ENCODE data around the gene IGSF3. TPM values are rescaled to one million over a fixed set of nuclear protein-coding genes. Genes with fewer than 3 reads are reported as not detected.
A peak's percentile ranks its signal among the peaks of the same experiment; 100 is the strongest.
"Not testable (repeated sequence)": the region's sequence is repeated elsewhere in the genome, so short reads cannot be mapped to it uniquely, and the experiment has no call there.

The IGSF3 gene
- total and polyA plus RNA-seq, 2 donors from 2014 or later, result 12.0 to 38.8 TPM

DNA sequence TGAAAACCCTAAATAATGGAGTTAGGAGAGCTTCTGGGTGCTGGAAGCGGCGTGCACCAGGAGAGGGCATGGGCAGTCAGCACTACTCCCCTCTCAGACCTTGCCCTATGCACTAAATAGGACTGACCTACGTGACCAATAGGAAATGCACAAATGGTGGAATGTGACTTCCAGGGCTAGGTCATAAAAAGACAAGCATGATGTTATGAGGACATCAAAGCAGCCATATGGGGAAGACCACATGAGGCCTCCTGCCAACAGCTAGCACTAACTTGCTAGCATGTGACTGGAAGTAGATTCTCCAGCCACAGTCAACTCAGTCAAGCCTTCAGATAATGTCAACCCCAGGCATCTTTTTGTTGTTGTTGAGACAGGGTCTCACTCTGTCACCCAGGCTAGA is 47.1 kb downstream of the IGSF3 start:
- H3K9me3 ChIP-seq (ENCODE audit: control insufficient read depth in 2 of 3, insufficient read depth in 1 of 3, low read length in 3 of 3); H3K36me3 ChIP-seq (ENCODE audit: control insufficient read depth in 2 of 3, insufficient read depth in 3 of 3, low read length in 3 of 3); H3K4me3 ChIP-seq (ENCODE audit: low read length in 3 of 3); FAIRE-seq; H3K9ac ChIP-seq (ENCODE audit: low read length in 3 of 3); H3K27ac ChIP-seq (ENCODE audit: low read depth in 2 of 2, low read length in 2 of 2); DNase-seq; intact Hi-C loops (cut with DNase I); H3K27me3 ChIP-seq (ENCODE audit: control insufficient read depth, insufficient read depth, low read length); H3K4me1 ChIP-seq (ENCODE audit: control insufficient read depth in 2 of 3, insufficient read depth in 2 of 3, low read depth in 1 of 3, low read length in 3 of 3): not testable (repeated sequence)

DNA sequence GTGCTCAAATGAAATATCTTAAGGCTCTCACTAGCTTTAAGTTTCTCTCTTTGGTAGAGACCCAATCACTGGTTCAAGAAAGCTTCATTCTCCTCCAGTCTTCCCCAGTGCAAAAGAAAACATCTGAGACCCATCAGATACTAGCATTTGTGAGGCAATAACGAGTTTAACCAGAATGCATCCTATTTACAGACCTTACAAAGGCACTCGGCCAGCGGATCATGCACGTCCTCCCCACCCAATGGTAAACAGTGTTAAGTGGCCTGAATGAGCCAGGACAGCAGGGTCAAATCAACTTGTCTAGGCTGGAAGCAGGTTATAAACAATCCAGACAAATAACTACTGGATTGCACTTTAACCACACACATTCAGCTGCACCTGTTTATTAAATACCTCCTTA is 48.4 kb downstream of the IGSF3 start:
- peak in 1 of 5 donors; percentile 39 for DNase-seq
- H3K9ac ChIP-seq (ENCODE audit: low read length in 3 of 3), result not testable (repeated sequence)

DNA sequence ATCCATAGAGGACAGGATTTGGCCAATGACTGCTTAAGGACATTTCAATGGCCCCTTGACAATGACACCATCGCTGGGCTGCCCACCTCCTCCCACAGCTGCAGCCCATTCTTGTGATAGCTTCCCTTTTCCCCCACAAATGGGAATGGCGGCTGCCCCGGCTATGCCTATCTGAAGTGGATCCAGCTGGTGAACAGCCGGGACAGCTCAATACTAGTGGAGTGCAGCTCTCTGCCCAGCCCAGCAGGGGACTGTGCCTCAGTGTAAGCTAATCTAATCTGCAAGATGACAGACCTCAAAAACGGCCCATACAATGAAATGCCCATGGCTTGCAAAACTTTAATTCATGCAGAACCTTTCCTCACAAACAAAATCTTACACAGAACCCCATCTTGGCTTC is 49.7 kb downstream of the IGSF3 start:
- H3K36me3 ChIP-seq (ENCODE audit: control insufficient read depth in 2 of 3, insufficient read depth in 3 of 3, low read length in 3 of 3); H3K4me1 ChIP-seq (ENCODE audit: control insufficient read depth in 2 of 3, insufficient read depth in 2 of 3, low read depth in 1 of 3, low read length in 3 of 3); FAIRE-seq; DNase-seq; H3K27me3 ChIP-seq (ENCODE audit: control insufficient read depth, insufficient read depth, low read length); intact Hi-C loops (cut with DNase I); H3K4me3 ChIP-seq (ENCODE audit: low read length in 3 of 3); H3K9me3 ChIP-seq (ENCODE audit: control insufficient read depth in 2 of 3, insufficient read depth in 1 of 3, low read length in 3 of 3); H3K9ac ChIP-seq (ENCODE audit: low read length in 3 of 3); H3K27ac ChIP-seq (ENCODE audit: low read depth in 2 of 2, low read length in 2 of 2): not testable (repeated sequence)

More for the DNA sequence above, 48.4 kb downstream of the IGSF3 start:
- H3K9me3 ChIP-seq (ENCODE audit: control insufficient read depth in 2 of 3, insufficient read depth in 1 of 3, low read length in 3 of 3); H3K4me3 ChIP-seq (ENCODE audit: low read length in 3 of 3); H3K27me3 ChIP-seq (ENCODE audit: control insufficient read depth, insufficient read depth, low read length); H3K4me1 ChIP-seq (ENCODE audit: control insufficient read depth in 2 of 3, insufficient read depth in 2 of 3, low read depth in 1 of 3, low read length in 3 of 3); intact Hi-C loops (cut with DNase I); FAIRE-seq; H3K36me3 ChIP-seq (ENCODE audit: control insufficient read depth in 2 of 3, insufficient read depth in 3 of 3, low read length in 3 of 3): not testable (repeated sequence)
- H3K27ac ChIP-seq (ENCODE audit: low read depth in 2 of 2, low read length in 2 of 2), result peak overlapping the region in 1 of 2 donors; percentile 80

DNA sequence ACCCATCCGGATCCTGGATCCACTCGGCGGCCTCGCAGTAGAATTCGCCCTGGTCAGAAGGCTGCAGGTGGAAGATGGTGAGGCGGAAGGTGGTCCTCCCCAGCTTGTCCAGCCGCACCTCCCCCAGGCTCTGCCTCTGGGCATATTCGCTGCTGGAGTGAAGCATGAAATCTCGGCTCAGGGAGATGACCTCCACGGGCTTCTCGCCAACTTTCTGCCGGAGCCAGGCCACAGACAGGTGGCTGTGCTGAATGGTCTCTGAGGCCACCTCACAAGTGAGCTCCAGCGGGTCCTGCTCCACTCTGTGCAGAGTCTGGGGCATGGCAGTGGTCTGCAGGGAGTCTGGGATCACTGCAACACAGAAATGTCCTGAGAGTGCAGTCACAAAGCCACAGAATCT is 53.7 kb downstream of the IGSF3 start:
- H3K27ac ChIP-seq (ENCODE audit: low read depth in 2 of 2, low read length in 2 of 2); H3K4me1 ChIP-seq (ENCODE audit: control insufficient read depth in 2 of 3, insufficient read depth in 2 of 3, low read depth in 1 of 3, low read length in 3 of 3); H3K27me3 ChIP-seq (ENCODE audit: control insufficient read depth, insufficient read depth, low read length); FAIRE-seq; intact Hi-C loops (cut with DNase I); H3K4me3 ChIP-seq (ENCODE audit: low read length in 3 of 3); DNase-seq; H3K9ac ChIP-seq (ENCODE audit: low read length in 3 of 3); H3K9me3 ChIP-seq (ENCODE audit: control insufficient read depth in 2 of 3, insufficient read depth in 1 of 3, low read length in 3 of 3); H3K36me3 ChIP-seq (ENCODE audit: control insufficient read depth in 2 of 3, insufficient read depth in 3 of 3, low read length in 3 of 3): not testable (repeated sequence)

DNA sequence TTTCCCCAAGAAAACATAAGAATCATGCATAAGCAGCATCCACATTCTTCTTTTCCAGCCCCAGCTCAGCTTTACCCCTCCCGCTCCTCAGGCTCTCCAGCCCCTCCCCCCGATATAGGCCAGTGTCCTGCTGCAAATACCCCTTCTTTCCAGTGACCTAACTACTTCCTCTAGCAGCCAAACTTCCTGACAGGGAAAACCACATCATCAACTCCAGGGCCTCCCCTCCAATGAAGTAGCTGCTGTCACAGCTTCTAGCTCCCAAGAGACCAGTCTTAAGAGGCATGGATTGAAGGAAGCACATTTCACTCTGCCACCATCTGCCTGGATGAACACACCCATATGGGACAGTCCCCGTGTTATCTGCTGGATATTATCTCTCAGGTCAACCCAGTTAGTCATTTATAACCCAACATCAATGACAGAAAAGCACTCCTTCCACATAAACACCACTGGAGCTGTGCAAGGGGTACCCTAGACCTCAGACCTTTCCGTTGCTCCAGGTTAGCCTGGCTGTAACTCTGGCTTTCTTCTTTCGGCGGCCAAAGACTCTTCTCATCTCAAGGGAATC is 57.6 kb downstream of the IGSF3 start:
- H3K27me3 ChIP-seq (ENCODE audit: control insufficient read depth, insufficient read depth, low read length); H3K36me3 ChIP-seq (ENCODE audit: control insufficient read depth in 2 of 3, insufficient read depth in 3 of 3, low read length in 3 of 3); H3K9ac ChIP-seq (ENCODE audit: low read length in 3 of 3); FAIRE-seq; H3K4me3 ChIP-seq (ENCODE audit: low read length in 3 of 3); H3K4me1 ChIP-seq (ENCODE audit: control insufficient read depth in 2 of 3, insufficient read depth in 2 of 3, low read depth in 1 of 3, low read length in 3 of 3); intact Hi-C loops (cut with DNase I); DNase-seq; H3K9me3 ChIP-seq (ENCODE audit: control insufficient read depth in 2 of 3, insufficient read depth in 1 of 3, low read length in 3 of 3); H3K27ac ChIP-seq (ENCODE audit: low read depth in 2 of 2, low read length in 2 of 2): not testable (repeated sequence)

DNA sequence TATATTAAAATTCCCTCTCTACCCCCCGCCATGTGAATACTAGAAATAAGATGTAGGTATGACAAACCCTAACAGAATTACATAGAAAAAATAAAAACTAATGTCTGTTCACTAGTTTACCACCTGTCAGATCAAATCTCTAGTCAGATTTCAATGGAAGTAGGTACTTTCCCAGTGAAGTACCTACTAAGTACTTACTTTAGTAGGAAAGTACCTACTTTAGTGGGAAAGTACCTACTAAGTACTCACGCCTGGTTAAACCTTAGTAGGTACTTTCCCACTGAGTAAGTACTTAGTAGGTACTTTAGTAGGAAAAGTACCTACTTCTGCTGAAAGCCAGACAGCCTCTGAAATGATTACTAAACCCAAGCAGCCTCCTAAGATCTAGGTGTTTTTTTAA is 58.7 kb downstream of the IGSF3 start:
- intact Hi-C loops (cut with DNase I); H3K36me3 ChIP-seq (ENCODE audit: control insufficient read depth in 2 of 3, insufficient read depth in 3 of 3, low read length in 3 of 3); DNase-seq; H3K4me1 ChIP-seq (ENCODE audit: control insufficient read depth in 2 of 3, insufficient read depth in 2 of 3, low read depth in 1 of 3, low read length in 3 of 3); FAIRE-seq; H3K9me3 ChIP-seq (ENCODE audit: control insufficient read depth in 2 of 3, insufficient read depth in 1 of 3, low read length in 3 of 3); H3K27me3 ChIP-seq (ENCODE audit: control insufficient read depth, insufficient read depth, low read length); H3K4me3 ChIP-seq (ENCODE audit: low read length in 3 of 3); H3K27ac ChIP-seq (ENCODE audit: low read depth in 2 of 2, low read length in 2 of 2); H3K9ac ChIP-seq (ENCODE audit: low read length in 3 of 3): not testable (repeated sequence)

DNA sequence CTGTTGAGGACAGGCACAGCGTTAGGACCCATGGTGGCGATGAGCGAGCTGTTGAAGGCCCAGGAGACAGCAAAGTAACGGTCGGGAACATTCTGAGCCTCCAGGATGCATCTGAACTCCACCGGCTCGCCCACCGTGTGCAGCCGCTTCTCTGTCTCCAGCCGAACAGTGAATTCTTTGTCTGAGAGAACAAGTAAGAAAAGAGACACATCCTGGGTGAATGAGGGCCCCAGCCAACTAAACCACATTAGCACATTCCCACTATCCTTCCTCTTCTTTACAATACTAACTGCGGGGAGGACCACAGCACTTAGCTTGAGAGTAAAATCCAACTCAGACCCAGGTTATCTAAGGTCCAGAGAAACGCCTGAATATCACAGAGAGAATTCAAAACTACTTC is 59.4 kb downstream of the IGSF3 start:
- H3K9ac ChIP-seq (ENCODE audit: low read length in 3 of 3); H3K9me3 ChIP-seq (ENCODE audit: control insufficient read depth in 2 of 3, insufficient read depth in 1 of 3, low read length in 3 of 3); intact Hi-C loops (cut with DNase I); H3K27me3 ChIP-seq (ENCODE audit: control insufficient read depth, insufficient read depth, low read length); H3K4me1 ChIP-seq (ENCODE audit: control insufficient read depth in 2 of 3, insufficient read depth in 2 of 3, low read depth in 1 of 3, low read length in 3 of 3); H3K36me3 ChIP-seq (ENCODE audit: control insufficient read depth in 2 of 3, insufficient read depth in 3 of 3, low read length in 3 of 3); FAIRE-seq; H3K4me3 ChIP-seq (ENCODE audit: low read length in 3 of 3); H3K27ac ChIP-seq (ENCODE audit: low read depth in 2 of 2, low read length in 2 of 2); DNase-seq: not testable (repeated sequence)

DNA sequence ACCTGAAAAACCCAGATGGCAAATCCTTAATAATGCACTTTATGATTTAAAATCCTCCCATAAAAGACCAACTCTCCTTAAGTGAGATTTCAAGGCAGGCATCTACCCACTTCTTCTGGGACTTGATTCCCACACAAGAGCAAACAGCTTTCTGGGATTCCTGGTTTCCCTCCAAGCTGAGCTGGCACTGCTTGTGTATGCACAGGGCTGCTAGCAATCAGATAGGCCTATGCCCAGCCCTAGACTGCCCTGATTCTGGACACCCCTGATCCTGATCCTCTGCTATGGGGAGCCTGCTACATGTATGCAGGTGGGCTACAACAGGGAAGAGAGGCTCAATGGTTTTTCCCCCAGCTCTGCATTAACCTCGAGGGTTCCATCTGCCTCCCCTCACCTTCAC is 60.1 kb downstream of the IGSF3 start:
- H3K4me1 ChIP-seq (ENCODE audit: control insufficient read depth in 2 of 3, insufficient read depth in 2 of 3, low read depth in 1 of 3, low read length in 3 of 3); H3K27ac ChIP-seq (ENCODE audit: low read depth in 2 of 2, low read length in 2 of 2); H3K27me3 ChIP-seq (ENCODE audit: control insufficient read depth, insufficient read depth, low read length); FAIRE-seq; H3K4me3 ChIP-seq (ENCODE audit: low read length in 3 of 3); H3K9me3 ChIP-seq (ENCODE audit: control insufficient read depth in 2 of 3, insufficient read depth in 1 of 3, low read length in 3 of 3); DNase-seq; H3K9ac ChIP-seq (ENCODE audit: low read length in 3 of 3); H3K36me3 ChIP-seq (ENCODE audit: control insufficient read depth in 2 of 3, insufficient read depth in 3 of 3, low read length in 3 of 3); intact Hi-C loops (cut with DNase I): not testable (repeated sequence)

DNA sequence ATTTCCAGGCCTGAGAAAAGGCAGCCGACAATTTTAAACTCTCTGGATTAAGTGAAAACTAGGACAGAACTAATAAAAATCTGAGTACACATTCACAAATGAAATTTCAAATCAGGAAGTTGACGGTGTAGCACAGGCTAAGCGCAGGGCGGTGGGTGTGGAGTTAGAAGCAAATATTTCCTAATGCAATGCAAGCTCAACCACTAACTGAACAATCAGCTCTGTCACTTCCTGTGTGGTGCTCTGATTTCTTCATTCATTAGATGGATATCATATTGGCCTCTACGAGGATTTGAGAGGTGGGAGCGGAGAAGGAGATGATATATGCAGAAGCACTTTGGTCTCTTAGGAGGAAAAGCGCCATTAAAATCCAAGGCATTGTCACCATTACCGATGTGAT is 61.5 kb downstream of the IGSF3 start:
- H3K4me3 ChIP-seq (ENCODE audit: low read length in 3 of 3); H3K27me3 ChIP-seq (ENCODE audit: control insufficient read depth, insufficient read depth, low read length); H3K9me3 ChIP-seq (ENCODE audit: control insufficient read depth in 2 of 3, insufficient read depth in 1 of 3, low read length in 3 of 3); H3K4me1 ChIP-seq (ENCODE audit: control insufficient read depth in 2 of 3, insufficient read depth in 2 of 3, low read depth in 1 of 3, low read length in 3 of 3); H3K36me3 ChIP-seq (ENCODE audit: control insufficient read depth in 2 of 3, insufficient read depth in 3 of 3, low read length in 3 of 3); DNase-seq; intact Hi-C loops (cut with DNase I); FAIRE-seq; H3K9ac ChIP-seq (ENCODE audit: low read length in 3 of 3); H3K27ac ChIP-seq (ENCODE audit: low read depth in 2 of 2, low read length in 2 of 2): not testable (repeated sequence)

Measured in kidney (tissue), 11 donors.